Upper lobe of left lung (tissue), 4 donors: ENCODE results near the gene HDGFL2.

ENCODE experiments used
- EP300 ChIP-seq, 4 donors: sonication (generic); formaldehyde crosslinking; IDR thresholded peaks; one replicate each; pipeline ENCODE4 v1.5.1; 2017; ENCODE audit warnings: antibody characterized with exemption in 4 of 4, control low read depth in 2 of 4
- POLR2A ChIP-seq, 4 donors: fragments of 450-650 bp; IDR thresholded peaks; one replicate each; pipeline ENCODE4 v1.5.1; 2016 to 2017; ENCODE audit warnings: antibody characterized with exemption in 4 of 4, mild to moderate bottlenecking in 2 of 4
- TF ChIP-seq, protein P1 (sequence below), 6 experiments: fragments of 450-650 bp in 4 of 6; fragments of 200-600 bp in 2 of 6; sonication (generic) in 2 of 6; IDR thresholded peaks; one replicate each; pipeline ENCODE4 v1.5.1; 2016 to 2019; ENCODE audit warnings: antibody characterized with exemption in 6 of 6

DNA sequence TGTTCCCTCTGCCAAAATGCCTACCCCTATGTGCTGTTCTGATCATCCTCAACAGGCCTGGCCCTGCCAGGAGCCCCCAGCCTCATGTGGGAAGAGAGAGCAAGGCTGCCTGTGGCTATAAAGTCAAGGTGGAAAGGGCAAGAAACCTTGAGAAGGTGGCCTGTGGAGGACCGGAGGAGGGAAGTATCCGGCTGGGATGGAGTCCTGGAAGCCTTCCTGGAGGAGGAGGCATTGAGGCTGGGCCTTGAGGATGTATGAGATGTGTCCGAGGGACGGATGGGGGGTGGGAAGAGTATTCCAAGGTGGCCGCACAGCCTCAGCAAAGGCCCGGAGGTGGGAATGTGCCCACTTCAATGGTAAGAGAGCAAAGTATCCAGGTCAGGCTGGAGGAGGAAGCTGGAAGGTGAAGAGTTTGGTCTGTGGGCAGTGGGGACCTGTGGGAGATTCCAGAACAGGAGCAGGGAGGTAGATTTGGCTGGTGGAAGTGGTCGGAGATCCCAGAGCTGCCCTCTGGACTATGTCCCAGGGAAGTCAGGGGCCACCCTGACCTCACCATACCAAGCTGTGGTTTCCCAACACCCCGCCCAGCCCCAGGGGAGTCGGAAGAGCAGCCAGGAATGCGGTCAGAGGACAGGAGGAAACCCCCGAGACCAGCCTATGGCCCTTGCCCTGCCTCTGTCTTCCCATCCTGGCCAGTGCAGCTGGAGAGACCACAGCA, 49.2 kb downstream of the HDGFL2 start:
- TF ChIP-seq, protein P1, sequence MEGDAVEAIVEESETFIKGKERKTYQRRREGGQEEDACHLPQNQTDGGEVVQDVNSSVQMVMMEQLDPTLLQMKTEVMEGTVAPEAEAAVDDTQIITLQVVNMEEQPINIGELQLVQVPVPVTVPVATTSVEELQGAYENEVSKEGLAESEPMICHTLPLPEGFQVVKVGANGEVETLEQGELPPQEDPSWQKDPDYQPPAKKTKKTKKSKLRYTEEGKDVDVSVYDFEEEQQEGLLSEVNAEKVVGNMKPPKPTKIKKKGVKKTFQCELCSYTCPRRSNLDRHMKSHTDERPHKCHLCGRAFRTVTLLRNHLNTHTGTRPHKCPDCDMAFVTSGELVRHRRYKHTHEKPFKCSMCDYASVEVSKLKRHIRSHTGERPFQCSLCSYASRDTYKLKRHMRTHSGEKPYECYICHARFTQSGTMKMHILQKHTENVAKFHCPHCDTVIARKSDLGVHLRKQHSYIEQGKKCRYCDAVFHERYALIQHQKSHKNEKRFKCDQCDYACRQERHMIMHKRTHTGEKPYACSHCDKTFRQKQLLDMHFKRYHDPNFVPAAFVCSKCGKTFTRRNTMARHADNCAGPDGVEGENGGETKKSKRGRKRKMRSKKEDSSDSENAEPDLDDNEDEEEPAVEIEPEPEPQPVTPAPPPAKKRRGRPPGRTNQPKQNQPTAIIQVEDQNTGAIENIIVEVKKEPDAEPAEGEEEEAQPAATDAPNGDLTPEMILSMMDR (IDR thresholded peaks at IDR 0.05), result no peak
- TF ChIP-seq POLR2A (IDR thresholded peaks at IDR 0.05) (no peak), EP300 (IDR thresholded peaks at IDR 0.05) (no peak)
